ENCODE measurements around the gene ZNF268. TPM values are rescaled to one million over a fixed set of nuclear protein-coding genes. Genes with fewer than 3 reads are reported as not detected.

The ZNF268 gene
- total and polyA plus RNA-seq, 2 of the 13 experiments (the other 11 are each of a cell fraction or from before 2014, with no cell fraction given): 7.6 to 31.3 TPM

GRCh38 chr12:133234971-133235370 lies 53.7 kb downstream of the ZNF268 start:
- Histone ChIP-seq H3K9ac (ENCODE audit: insufficient read depth, low read depth, low read length) (no peak overlapping the region), H3K27me3 (ENCODE audit: control insufficient read depth in 1 of 2, insufficient read depth in 2 of 2, low read length in 2 of 2) (no peaks in the 10 kb centered on the region), H3K27ac (ENCODE audit: extremely low read length, insufficient read depth, low read length) (no peak overlapping the region), H3K4me1 (ENCODE audit: insufficient read depth, low read length) (no peaks in the 10 kb centered on the region), H3K4me3 (replicated peaks in 1 of 3; ENCODE audit: insufficient read depth in 1 of 3, low read depth in 2 of 3, low read length in 3 of 3) (no peak overlapping the region), H3K79me2 (ENCODE audit: insufficient read depth, low read length) (no peaks in the 10 kb centered on the region), H3K9me3 (ENCODE audit: low read length) (peaks cover 84% of the 10 kb centered on the region), H3K4me2 (ENCODE audit: low read depth, low read length) (no peak overlapping the region), H4K20me1 (ENCODE audit: insufficient read depth, low read length) (no peaks in the 10 kb centered on the region), H2AFZ (ENCODE audit: low read length) (no peak overlapping the region), H3K36me3 (replicated peaks in 1 of 2; ENCODE audit: control insufficient read depth in 1 of 2, insufficient read depth in 2 of 2, low read length in 2 of 2) (no peaks in the 10 kb centered on the region)
- ChIA-PET POLR2A (no interaction called here), CTCF (ENCODE audit: low intra/inter-chr PET ratio, low total read pairs) (no interaction called here)
- no peak for ATAC-seq
- TF ChIP-seq MYPOP (CRISPR knock-in tag; IDR thresholded peaks at IDR 0.05) (no peak), SP140L (CRISPR knock-in tag; IDR thresholded peaks at IDR 0.05; ENCODE audit: borderline replicate concordance) (no peak), ZNF629 (CRISPR knock-in tag; conservative IDR thresholded peaks at IDR 0.05) (no peak), SIN3B (IDR thresholded peaks at IDR 0.05; ENCODE audit: low read length) (no peak), KDM5A (IDR thresholded peaks at IDR 0.05; ENCODE audit: borderline replicate concordance, low read length) (no peak), ZSCAN30 (CRISPR knock-in tag; IDR thresholded peaks at IDR 0.05) (no peak), PRDM4 (CRISPR knock-in tag; IDR thresholded peaks at IDR 0.05; ENCODE audit: borderline replicate concordance) (no peak), SIN3A (IDR thresholded peaks at IDR 0.05; ENCODE audit: borderline replicate concordance, low read depth, low read length) (no peak), CREBL2 (CRISPR knock-in tag; IDR thresholded peaks at IDR 0.05; ENCODE audit: borderline replicate concordance) (no peak), POLR2G (IDR thresholded peaks at IDR 0.05; ENCODE audit: low read depth, low read length) (no peak), IKZF4 (CRISPR knock-in tag; IDR thresholded peaks at IDR 0.05; ENCODE audit: borderline replicate concordance, low read depth, not compliant biosample characterization) (no peak), HIC2 (CRISPR knock-in tag; IDR thresholded peaks at IDR 0.05; ENCODE audit: low read depth) (no peak)
- intact Hi-C loops (cut with micrococcal nuclease; ENCODE audit: unreplicated experiment) (no loop called here), in situ Hi-C loops (cut with HindIII; ENCODE audit: extremely low pct_ligation_motif_present, low pct_unique_long_range_greater_than_20kb) (no loop called here)
- WGBS (ENCODE audit: low lambda C conversion rate): 88% methylated on average over 16 of the region's 20 CpGs
- DNase-seq (ENCODE audit: low spot score): no peak
- FAIRE-seq: no peak
- BruUV-seq (replicated peaks): no TSS peak

Data from HepG2 (cell line).